Astrocyte (in vitro differentiated cells and primary cell): Measurements from ENCODE around the gene OSBP2. TPM values are rescaled to one million over a fixed set of nuclear protein-coding genes. Genes with fewer than 3 reads are reported as not detected.

Experiments
- DNase-seq: peaks from one replicate; pipeline ENCODE4 v3.0.0-alpha.2; 2010; ENCODE audit warnings: low read depth
- FAIRE-seq: peaks from 2 replicates; lab custom pipeline; 2011; peaks lifted over from hg19 to GRCh38; lab: Jason Lieb, UNC
- H2AFZ ChIP-seq: 2 replicates; pipeline ENCODE4 v1.6.0; 2012; ENCODE audit warnings: low read depth, low read length, inconsistent platforms
- H3K27ac ChIP-seq: 2 replicates; pipeline ENCODE4 v1.5.1; 2011; ENCODE audit warnings: low read depth, low read length, inconsistent platforms
- H3K27me3 ChIP-seq: 2 replicates; pipeline ENCODE4 v1.6.0; 2011; ENCODE audit warnings: low read length, inconsistent platforms; ENCODE audit not compliant: insufficient read depth
- H3K36me3 ChIP-seq: 2 replicates; pipeline ENCODE4 v1.5.1; 2011; ENCODE audit warnings: low read length, inconsistent platforms; ENCODE audit not compliant: insufficient read depth
- H3K4me1 ChIP-seq: 2 replicates; pipeline ENCODE4 v1.5.1; 2011; ENCODE audit warnings: low read length, inconsistent platforms; ENCODE audit not compliant: insufficient read depth
- H3K4me2 ChIP-seq: 2 replicates; pipeline ENCODE4 v1.6.0; 2012; ENCODE audit warnings: low read length, inconsistent platforms
- H3K4me3 ChIP-seq: 2 replicates; pipeline ENCODE4 v1.5.1; 2011; ENCODE audit warnings: low read depth, mild to moderate bottlenecking, low read length, inconsistent platforms; ENCODE audit not compliant: insufficient read depth
- H3K79me2 ChIP-seq: 2 replicates; pipeline ENCODE4 v1.6.0; 2012; ENCODE audit warnings: mild to moderate bottlenecking, low read length, inconsistent platforms; ENCODE audit not compliant: insufficient read depth
- H3K9ac ChIP-seq: 2 replicates; pipeline ENCODE4 v1.6.0; 2012; ENCODE audit warnings: mild to moderate bottlenecking, low read length, inconsistent platforms
- H3K9me3 ChIP-seq: 2 replicates; pipeline ENCODE4 v1.5.1; 2012; ENCODE audit warnings: low read depth, mild to moderate bottlenecking, low read length, inconsistent platforms; ENCODE audit not compliant: insufficient read depth
- H4K20me1 ChIP-seq: 2 replicates; pipeline ENCODE4 v1.6.0; 2012; ENCODE audit warnings: low read length, inconsistent platforms; ENCODE audit not compliant: insufficient read depth
- H3K27ac Mint-ChIP-seq: one replicate; pipeline ENCODE4 v1.8.0; 2021; ENCODE audit warnings: mild to moderate bottlenecking, mixed read lengths; ENCODE audit not compliant: unreplicated experiment
- H3K27me3 Mint-ChIP-seq: one replicate; pipeline ENCODE4 v1.8.0; 2021; ENCODE audit warnings: low read depth, mixed read lengths; ENCODE audit not compliant: unreplicated experiment
- H3K36me3 Mint-ChIP-seq: one replicate; pipeline ENCODE4 v1.8.0; 2021; ENCODE audit warnings: low read depth, mixed read lengths; ENCODE audit not compliant: unreplicated experiment
- H3K4me1 Mint-ChIP-seq: one replicate; pipeline ENCODE4 v1.8.0; 2021; ENCODE audit warnings: low read depth, mixed read lengths; ENCODE audit not compliant: unreplicated experiment
- H3K4me3 Mint-ChIP-seq: one replicate; pipeline ENCODE4 v1.8.0; 2021; ENCODE audit warnings: mild to moderate bottlenecking, moderate library complexity, mixed read lengths; ENCODE audit not compliant: unreplicated experiment
- H3K9me3 Mint-ChIP-seq: one replicate; pipeline ENCODE4 v1.8.0; 2021; ENCODE audit warnings: mild to moderate bottlenecking, mixed read lengths; ENCODE audit not compliant: unreplicated experiment
- EZH2 ChIP-seq: IDR thresholded peaks from 2 replicates; pipeline ENCODE4 v1.6.1; 2012; ENCODE audit warnings: mild to moderate bottlenecking, low read length, inconsistent platforms; ENCODE audit not compliant: insufficient read depth
- total RNA-seq: library from RNA; stranded (reverse); gene quantifications from 2 replicates; pipeline ENCODE4 v1.2.1, GENCODE V29; 2021
- TF ChIP-seq, protein P1 (sequence below): IDR thresholded peaks from 2 replicates; pipeline ENCODE4 v1.5.1; 2011; ENCODE audit warnings: low read depth, mild to moderate bottlenecking, inconsistent platforms, low read length, moderate library complexity; ENCODE audit not compliant: insufficient read depth

Gene OSBP2
- total RNA-seq, 1 donor from 2014 or later: 0.48 TPM

DNA sequence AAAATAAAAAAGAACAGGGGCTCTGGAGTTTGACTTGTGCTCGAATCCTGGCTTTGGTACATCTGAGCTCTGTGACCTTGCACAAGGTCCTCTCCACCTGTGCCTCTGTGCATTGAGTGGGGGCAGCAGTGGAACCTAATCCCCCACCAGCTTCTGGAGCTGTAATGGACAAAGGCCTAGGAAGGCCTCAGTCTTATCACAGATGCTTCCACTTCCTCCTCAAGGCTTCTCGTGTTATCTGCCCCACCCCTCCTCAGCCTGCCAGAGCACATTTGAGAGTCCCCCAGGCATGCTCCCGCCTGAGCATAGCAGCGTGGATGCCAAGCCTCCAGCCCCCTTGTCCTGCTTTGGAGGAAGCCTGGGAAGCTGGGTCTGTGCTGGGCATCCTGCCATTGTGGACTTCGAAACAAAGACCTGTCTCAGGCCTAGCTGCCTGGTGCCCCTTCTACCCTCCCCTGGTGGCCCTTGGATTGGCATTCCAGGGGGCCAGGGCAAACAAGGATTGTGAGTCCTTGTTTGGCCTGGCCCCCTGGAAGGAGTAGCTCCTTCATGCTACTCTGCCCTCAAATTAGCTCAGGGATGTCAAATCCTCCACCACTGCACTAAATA is 44.1 kb upstream of the OSBP2 start:
- Mint-ChIP-seq H3K27me3 (peaks cover 1% of the 10 kb centered on the region), H3K27ac (no peak overlapping the region), H3K9me3 (no peaks in the 10 kb centered on the region), H3K4me1 (no peaks in the 10 kb centered on the region), H3K36me3 (peaks cover 9% of the 10 kb centered on the region), H3K4me3 (no peak overlapping the region)
- H3K79me2 ChIP-seq: peaks cover 8% of the 10 kb centered on the region
- H3K9me3 ChIP-seq: no peaks in the 10 kb centered on the region
- no peak for TF ChIP-seq EZH2
- TF ChIP-seq, protein P1, sequence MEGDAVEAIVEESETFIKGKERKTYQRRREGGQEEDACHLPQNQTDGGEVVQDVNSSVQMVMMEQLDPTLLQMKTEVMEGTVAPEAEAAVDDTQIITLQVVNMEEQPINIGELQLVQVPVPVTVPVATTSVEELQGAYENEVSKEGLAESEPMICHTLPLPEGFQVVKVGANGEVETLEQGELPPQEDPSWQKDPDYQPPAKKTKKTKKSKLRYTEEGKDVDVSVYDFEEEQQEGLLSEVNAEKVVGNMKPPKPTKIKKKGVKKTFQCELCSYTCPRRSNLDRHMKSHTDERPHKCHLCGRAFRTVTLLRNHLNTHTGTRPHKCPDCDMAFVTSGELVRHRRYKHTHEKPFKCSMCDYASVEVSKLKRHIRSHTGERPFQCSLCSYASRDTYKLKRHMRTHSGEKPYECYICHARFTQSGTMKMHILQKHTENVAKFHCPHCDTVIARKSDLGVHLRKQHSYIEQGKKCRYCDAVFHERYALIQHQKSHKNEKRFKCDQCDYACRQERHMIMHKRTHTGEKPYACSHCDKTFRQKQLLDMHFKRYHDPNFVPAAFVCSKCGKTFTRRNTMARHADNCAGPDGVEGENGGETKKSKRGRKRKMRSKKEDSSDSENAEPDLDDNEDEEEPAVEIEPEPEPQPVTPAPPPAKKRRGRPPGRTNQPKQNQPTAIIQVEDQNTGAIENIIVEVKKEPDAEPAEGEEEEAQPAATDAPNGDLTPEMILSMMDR: no peak
- H3K36me3 ChIP-seq: no peaks in the 10 kb centered on the region
- H4K20me1 ChIP-seq: no peaks in the 10 kb centered on the region
- no peak overlapping the region for H3K4me3 ChIP-seq
- H3K27ac ChIP-seq: no peak overlapping the region
- no peak overlapping the region for H2AFZ ChIP-seq
- peaks cover 5% of the 10 kb centered on the region for H3K4me1 ChIP-seq
- no peaks in the 10 kb centered on the region for H3K27me3 ChIP-seq
- H3K9ac ChIP-seq: no peak overlapping the region
- FAIRE-seq (no peak), DNase-seq (no peak)
- H3K4me2 ChIP-seq: no peak overlapping the region

DNA sequence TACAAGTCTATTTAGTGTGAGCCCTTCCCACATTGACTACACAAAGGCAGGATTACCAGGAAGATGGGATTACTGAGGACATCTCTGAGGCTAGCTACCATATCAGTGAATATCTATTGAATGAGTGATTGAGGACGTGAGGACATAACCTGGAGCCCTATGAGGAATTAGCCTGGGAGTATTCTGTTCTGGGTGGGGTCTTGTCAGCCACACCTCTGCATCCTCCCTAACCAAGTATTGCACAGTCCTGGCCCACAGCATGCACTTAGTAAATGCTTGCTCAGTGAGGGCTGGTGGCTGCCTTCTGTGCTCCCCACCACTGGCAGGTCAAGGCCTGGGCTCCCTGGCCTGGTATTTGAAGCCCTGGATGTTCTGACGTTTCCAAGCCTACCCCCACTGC is 41.8 kb upstream of the OSBP2 start:
- no peak overlapping the region for H2AFZ ChIP-seq
- TF ChIP-seq, protein P1: no peak
- TF ChIP-seq EZH2: no peak
- peaks cover 9% of the 10 kb centered on the region for H3K36me3 Mint-ChIP-seq
- no peaks in the 10 kb centered on the region for H4K20me1 ChIP-seq
- FAIRE-seq (no peak), DNase-seq (no peak)
- no peaks in the 10 kb centered on the region for H3K27me3 ChIP-seq
- H3K9me3 Mint-ChIP-seq: no peaks in the 10 kb centered on the region
- H3K27ac Mint-ChIP-seq: no peak overlapping the region
- no peaks in the 10 kb centered on the region for H3K9me3 ChIP-seq
- no peaks in the 10 kb centered on the region for H3K79me2 ChIP-seq
- H3K27ac ChIP-seq: no peak overlapping the region
- no peaks in the 10 kb centered on the region for H3K36me3 ChIP-seq
- H3K4me3 Mint-ChIP-seq: no peak overlapping the region
- no peaks in the 10 kb centered on the region for H3K4me1 Mint-ChIP-seq
- peaks cover 5% of the 10 kb centered on the region for H3K4me1 ChIP-seq
- no peak overlapping the region for H3K4me2 ChIP-seq
- peaks cover 1% of the 10 kb centered on the region for H3K27me3 Mint-ChIP-seq
- H3K9ac ChIP-seq: no peak overlapping the region
- no peak overlapping the region for H3K4me3 ChIP-seq

GRCh38 chr22:30654361-30654760 is 40.3 kb upstream of the OSBP2 start:
- no peak for FAIRE-seq
- H3K27me3 Mint-ChIP-seq: peaks cover 1% of the 10 kb centered on the region

More at GRCh38 chr22:30654361-30654760, 40.3 kb upstream of the OSBP2 start:
- Histone ChIP-seq H3K4me1 (no peaks in the 10 kb centered on the region), H3K4me3 (no peak overlapping the region), H3K27ac (no peak overlapping the region), H3K4me2 (no peak overlapping the region), H3K9ac (no peak overlapping the region), H3K79me2 (no peaks in the 10 kb centered on the region), H3K27me3 (no peaks in the 10 kb centered on the region), H4K20me1 (no peaks in the 10 kb centered on the region), H3K36me3 (no peaks in the 10 kb centered on the region), H2AFZ (no peak overlapping the region), H3K9me3 (no peaks in the 10 kb centered on the region)
- Mint-ChIP-seq H3K4me1 (no peaks in the 10 kb centered on the region), H3K36me3 (peaks cover 8% of the 10 kb centered on the region), H3K4me3 (no peak overlapping the region), H3K27ac (no peak overlapping the region), H3K9me3 (no peaks in the 10 kb centered on the region)
- DNase-seq: no peak
- TF ChIP-seq EZH2: no peak
- TF ChIP-seq, protein P1: no peak
